ENCODE data around the gene JADE1. TPM values are rescaled to one million over a fixed set of nuclear protein-coding genes. Genes with fewer than 3 reads are reported as not detected.

Gene JADE1
- total RNA-seq, 2 experiments from 2014 or later: 29.6 to 32.7 TPM

DNA sequence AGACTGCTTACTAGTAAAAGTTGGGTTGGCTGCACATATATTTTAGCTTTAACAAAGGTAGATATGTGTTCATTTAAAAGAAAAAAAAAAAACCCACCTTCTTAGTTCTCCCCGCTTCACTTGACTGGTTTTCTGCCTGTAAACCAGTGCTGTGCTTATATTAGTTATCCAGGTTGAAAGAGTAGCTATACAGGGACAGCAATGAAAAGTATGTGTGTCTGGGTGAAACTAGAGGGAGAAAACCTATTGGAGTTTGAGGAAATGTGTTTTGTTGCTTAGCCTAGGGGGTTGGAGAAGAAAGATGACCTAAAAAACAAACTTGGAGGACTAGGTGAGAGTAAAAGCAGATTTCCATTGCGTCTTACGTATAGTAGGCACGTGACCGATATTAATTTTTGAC, 4.5 kb downstream of the JADE1 start:
- Mint-ChIP-seq H3K4me3 (no peak overlapping the region), H3K36me3 (ENCODE audit: low read depth) (peaks cover 21% of the 10 kb centered on the region), H3K9me3 (no peaks in the 10 kb centered on the region), H3K27me3 (no peaks in the 10 kb centered on the region), H3K27ac (peak overlapping the region; percentile 44), H3K4me1 (peaks cover 44% of the 10 kb centered on the region)
- CTCF ChIA-PET: interaction anchor here (0.9 to 2.0 kb wide), 5 partner anchors 9 to 239 kb away, joined by 3 to 15 read pairs (median 4); no protein-coding TSS in a partner anchor
- no peak for DNase-seq
- POLR2A ChIA-PET: interaction anchor here (1.3 to 4.6 kb wide), 2 partner anchors 28 to 279 kb away, joined by 3 to 140 read pairs; partner anchors contain the start of genes C4orf33 and SCLT1

DNA sequence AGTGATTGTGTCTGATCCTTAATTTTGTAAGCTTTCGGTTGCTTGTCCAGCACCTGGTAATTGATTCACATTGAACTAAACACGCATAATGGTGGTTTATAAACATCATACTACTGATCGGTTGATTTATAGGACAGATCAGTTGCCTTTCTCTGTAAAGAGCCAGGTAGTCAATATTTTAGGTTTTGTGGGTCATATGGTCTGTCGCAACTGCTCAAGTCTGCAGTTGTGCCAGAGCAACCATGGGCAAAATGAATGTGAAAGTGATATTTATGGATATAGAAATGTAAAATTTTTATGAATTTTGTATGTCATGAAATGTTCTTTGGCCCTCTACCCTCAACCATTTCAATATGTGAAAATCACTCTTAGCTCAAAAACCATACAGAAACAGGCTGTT, 8.9 kb downstream of the JADE1 start:
- DNase-seq: no peak
- H3K9me3 Mint-ChIP-seq: no peaks in the 10 kb centered on the region
- H3K4me1 Mint-ChIP-seq: peaks cover 52% of the 10 kb centered on the region
- H3K36me3 Mint-ChIP-seq (ENCODE audit: low read depth): peaks cover 38% of the 10 kb centered on the region
- CTCF ChIA-PET: interaction anchor here (0.8 kb wide), 1 partner anchor 244 kb away, joined by 3 read pairs; no protein-coding TSS in a partner anchor
- POLR2A ChIA-PET: interaction anchor here (1.4 kb wide), 1 partner anchor 13 kb away, joined by 4 read pairs; no protein-coding TSS in a partner anchor
- no peak overlapping the region for H3K4me3 Mint-ChIP-seq
- no peaks in the 10 kb centered on the region for H3K27me3 Mint-ChIP-seq
- H3K27ac Mint-ChIP-seq: no peak overlapping the region

GRCh38 chr4:128819082-128819742, 9.7 kb downstream of the JADE1 start:
- ChIA-PET POLR2A (interaction anchor here (1.4 kb wide), 1 partner anchor 13 kb away, joined by 4 read pairs; no protein-coding TSS in a partner anchor), CTCF (interaction anchor here (0.8 kb wide), 1 partner anchor 245 kb away, joined by 3 read pairs; no protein-coding TSS in a partner anchor)
- Mint-ChIP-seq H3K9me3 (no peaks in the 10 kb centered on the region), H3K4me3 (no peak overlapping the region), H3K36me3 (ENCODE audit: low read depth) (peaks cover 38% of the 10 kb centered on the region), H3K4me1 (peaks cover 47% of the 10 kb centered on the region), H3K27me3 (no peaks in the 10 kb centered on the region), H3K27ac (no peak overlapping the region)
- no peak for DNase-seq

GRCh38 chr4:128820671-128821070, 11.2 kb downstream of the JADE1 start:
- no peak for DNase-seq
- no peak overlapping the region for H3K4me3 Mint-ChIP-seq
- ChIA-PET POLR2A (interaction anchor here (2.1 kb wide), 1 partner anchor 9 kb away, joined by 11 read pairs; no protein-coding TSS in a partner anchor), CTCF (interaction anchor here (1.6 kb wide), 1 partner anchor 9 kb away, joined by 5 read pairs; no protein-coding TSS in a partner anchor)
- peaks cover 49% of the 10 kb centered on the region for H3K4me1 Mint-ChIP-seq
- peaks cover 38% of the 10 kb centered on the region for H3K36me3 Mint-ChIP-seq (ENCODE audit: low read depth)
- H3K27me3 Mint-ChIP-seq: no peaks in the 10 kb centered on the region
- no peak overlapping the region for H3K27ac Mint-ChIP-seq
- H3K9me3 Mint-ChIP-seq: no peaks in the 10 kb centered on the region

DNA sequence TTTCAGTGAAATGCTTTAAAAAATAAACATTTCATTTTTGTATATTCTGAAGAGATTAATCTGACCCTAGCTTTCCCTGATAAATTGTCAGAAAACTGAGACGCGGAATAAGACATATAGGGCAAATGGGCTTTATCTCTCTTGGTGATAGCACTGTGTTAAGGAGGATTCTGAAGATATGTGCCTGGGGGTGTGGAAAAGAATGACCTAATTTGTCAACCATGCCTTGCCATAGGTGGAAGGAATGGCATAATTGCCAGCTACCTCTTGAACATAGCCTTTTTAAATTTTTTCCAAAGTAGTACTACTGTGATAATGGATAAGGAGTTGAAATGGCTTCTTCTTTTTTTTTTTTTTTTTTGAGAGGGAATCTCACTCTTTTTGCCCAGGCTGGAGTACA, 11.7 kb downstream of the JADE1 start:
- peaks cover 49% of the 10 kb centered on the region for H3K4me1 Mint-ChIP-seq
- CTCF ChIA-PET: interaction anchor here (1.6 kb wide), 1 partner anchor 9 kb away, joined by 5 read pairs; no protein-coding TSS in a partner anchor

DNA sequence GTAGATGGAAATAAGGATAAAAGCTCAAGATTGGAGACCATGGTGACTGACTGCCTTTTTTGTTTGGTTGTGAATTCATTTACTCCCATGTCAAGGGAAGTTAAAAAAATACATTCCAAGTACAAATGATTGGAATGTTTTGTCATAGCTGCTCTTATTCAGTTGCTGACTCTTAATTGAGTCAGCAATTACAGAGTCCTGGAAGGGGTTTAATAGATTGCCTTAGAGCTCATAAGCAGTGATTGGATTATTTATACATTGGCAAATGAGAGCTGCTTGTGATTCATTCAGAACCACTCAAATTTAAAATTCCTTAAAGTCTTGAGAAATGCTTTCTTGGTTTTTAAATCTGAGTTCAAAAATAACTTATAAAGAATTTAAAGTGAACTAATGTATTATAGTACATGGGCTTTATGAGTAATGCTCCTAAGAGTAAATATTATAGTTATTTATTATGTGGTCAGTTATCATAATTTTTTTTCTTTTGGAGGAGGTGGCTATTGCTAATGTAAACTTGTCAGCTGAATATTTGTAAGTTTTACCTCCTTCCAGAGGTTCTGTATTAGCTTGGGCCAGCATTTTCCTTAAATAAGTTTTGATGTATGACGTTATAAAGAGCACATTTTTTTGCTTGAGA, 13.6 kb downstream of the JADE1 start:
- no peaks in the 10 kb centered on the region for H3K27me3 Mint-ChIP-seq
- peaks cover 36% of the 10 kb centered on the region for H3K36me3 Mint-ChIP-seq (ENCODE audit: low read depth)
- H3K9me3 Mint-ChIP-seq: no peaks in the 10 kb centered on the region
- H3K4me1 Mint-ChIP-seq: peaks cover 53% of the 10 kb centered on the region
- no peak for DNase-seq
- H3K27ac Mint-ChIP-seq: no peak overlapping the region
- H3K4me3 Mint-ChIP-seq: no peak overlapping the region
- POLR2A ChIA-PET: interaction anchor here (1.4 to 2.6 kb wide), 2 partner anchors 11 to 269 kb away, joined by 3 to 21 read pairs; no protein-coding TSS in a partner anchor
- CTCF ChIA-PET: interaction anchor here (0.8 to 2.2 kb wide), 3 partner anchors 9 to 40 kb away, joined by 4 to 7 read pairs (median 5); no protein-coding TSS in a partner anchor

More for the DNA sequence above, 11.7 kb downstream of the JADE1 start:
- POLR2A ChIA-PET: interaction anchor here (2.1 kb wide), 1 partner anchor 9 kb away, joined by 11 read pairs; no protein-coding TSS in a partner anchor
- no peak for DNase-seq
- H3K27ac Mint-ChIP-seq: no peak overlapping the region
- no peaks in the 10 kb centered on the region for H3K9me3 Mint-ChIP-seq
- H3K27me3 Mint-ChIP-seq: no peaks in the 10 kb centered on the region
- H3K4me3 Mint-ChIP-seq: no peak overlapping the region
- peaks cover 36% of the 10 kb centered on the region for H3K36me3 Mint-ChIP-seq (ENCODE audit: low read depth)

GRCh38 chr4:128825226-128825625, 15.7 kb downstream of the JADE1 start:
- Mint-ChIP-seq H3K36me3 (ENCODE audit: low read depth) (peaks cover 32% of the 10 kb centered on the region), H3K4me1 (peaks cover 41% of the 10 kb centered on the region), H3K27ac (no peak overlapping the region), H3K4me3 (no peak overlapping the region), H3K9me3 (no peaks in the 10 kb centered on the region), H3K27me3 (no peaks in the 10 kb centered on the region)
- CTCF ChIA-PET: interaction anchor here (2.1 kb wide), 1 partner anchor 13 kb away, joined by 7 read pairs; no protein-coding TSS in a partner anchor
- no peak for DNase-seq
- POLR2A ChIA-PET: interaction anchor here (0.8 kb wide), 1 partner anchor 13 kb away, joined by 3 read pairs; no protein-coding TSS in a partner anchor

DNA sequence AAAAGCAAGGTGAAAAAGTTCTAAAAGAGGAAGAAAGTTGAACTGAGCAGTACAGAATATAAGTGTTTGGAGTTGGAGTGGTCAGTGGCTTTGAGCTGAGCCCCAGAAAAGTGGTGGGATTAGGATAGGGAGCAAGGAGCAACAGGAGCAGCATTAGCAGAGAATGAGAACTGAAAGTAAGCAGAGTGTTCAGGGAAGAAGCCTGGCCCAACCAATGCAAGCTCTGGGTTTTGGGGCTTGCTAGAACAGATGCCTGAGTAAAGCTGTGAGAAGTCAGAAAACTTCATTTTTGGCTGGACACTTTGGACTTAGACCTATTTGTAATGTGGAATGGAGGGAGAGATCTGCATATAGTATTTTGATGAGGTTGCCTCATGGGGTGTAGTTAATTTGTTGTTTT, 17.8 kb downstream of the JADE1 start:
- Mint-ChIP-seq H3K9me3 (no peaks in the 10 kb centered on the region), H3K4me1 (peaks cover 40% of the 10 kb centered on the region), H3K36me3 (ENCODE audit: low read depth) (peaks cover 29% of the 10 kb centered on the region), H3K27me3 (no peaks in the 10 kb centered on the region), H3K4me3 (no peak overlapping the region), H3K27ac (peak overlapping the region; percentile 9)
- DNase-seq: no peak
- ChIA-PET POLR2A (interaction anchor here (2.4 kb wide), 1 partner anchor 15 kb away, joined by 9 read pairs; no protein-coding TSS in a partner anchor), CTCF (no interaction called here)

GRCh38 chr4:128830906-128831503, 21.5 kb downstream of the JADE1 start:
- Mint-ChIP-seq H3K27me3 (no peaks in the 10 kb centered on the region), H3K9me3 (no peaks in the 10 kb centered on the region), H3K27ac (no peak overlapping the region), H3K4me1 (peaks cover 26% of the 10 kb centered on the region), H3K36me3 (ENCODE audit: low read depth) (peaks cover 37% of the 10 kb centered on the region), H3K4me3 (no peak overlapping the region)
- ChIA-PET POLR2A (interaction anchor here (1.3 kb wide), 1 partner anchor 12 kb away, joined by 4 read pairs; no protein-coding TSS in a partner anchor), CTCF (interaction anchor here (1.0 to 1.3 kb wide), 2 partner anchors 26 to 32 kb away, joined by 3 to 5 read pairs; no protein-coding TSS in a partner anchor)
- no peak for DNase-seq

DNA sequence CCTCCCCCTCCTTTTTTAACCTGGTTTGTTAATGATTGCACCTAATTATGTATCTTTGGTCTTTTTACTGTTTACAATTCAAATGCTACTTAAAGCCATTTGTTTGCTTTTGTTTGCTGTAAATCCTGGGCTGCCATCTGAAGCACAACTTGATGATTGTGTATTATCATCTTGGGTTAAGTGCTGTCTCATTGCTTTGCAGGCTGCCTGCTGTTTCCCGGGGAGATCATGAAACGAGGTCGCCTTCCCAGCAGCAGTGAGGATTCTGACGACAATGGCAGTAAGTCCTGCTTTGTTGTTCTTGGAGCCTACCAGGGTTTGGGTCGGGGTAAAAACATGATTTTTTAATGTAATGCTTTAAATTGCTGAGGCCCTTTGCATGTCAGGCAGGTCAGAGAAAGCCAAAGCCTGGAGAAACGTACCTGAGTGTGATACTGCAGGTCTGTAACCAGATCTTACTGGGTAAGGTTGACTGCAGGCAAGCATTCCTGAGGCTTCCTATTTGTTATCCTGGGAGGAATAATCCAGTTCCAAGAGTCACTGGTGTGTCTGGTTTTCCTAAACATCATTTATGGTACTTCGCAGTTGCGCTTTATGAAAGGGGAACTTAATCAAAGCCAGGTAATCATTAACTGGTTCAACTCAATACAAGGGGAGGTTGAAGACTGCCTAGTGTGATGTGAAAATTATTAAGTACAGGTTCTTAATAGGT, 22.2 kb downstream of the JADE1 start:
- no peak for DNase-seq
- POLR2A ChIA-PET: interaction anchor here (1.3 kb wide), 2 partner anchors 13 to 19 kb away, joined by 4 read pairs; no protein-coding TSS in a partner anchor
- peaks cover 35% of the 10 kb centered on the region for H3K36me3 Mint-ChIP-seq (ENCODE audit: low read depth)
- H3K27ac Mint-ChIP-seq: no peak overlapping the region
- H3K4me3 Mint-ChIP-seq: no peak overlapping the region
- CTCF ChIA-PET: interaction anchor here (1.3 kb wide), 1 partner anchor 31 kb away, joined by 5 read pairs; no protein-coding TSS in a partner anchor
- no peaks in the 10 kb centered on the region for H3K27me3 Mint-ChIP-seq
- peaks cover 19% of the 10 kb centered on the region for H3K4me1 Mint-ChIP-seq
- H3K9me3 Mint-ChIP-seq: no peaks in the 10 kb centered on the region

DNA sequence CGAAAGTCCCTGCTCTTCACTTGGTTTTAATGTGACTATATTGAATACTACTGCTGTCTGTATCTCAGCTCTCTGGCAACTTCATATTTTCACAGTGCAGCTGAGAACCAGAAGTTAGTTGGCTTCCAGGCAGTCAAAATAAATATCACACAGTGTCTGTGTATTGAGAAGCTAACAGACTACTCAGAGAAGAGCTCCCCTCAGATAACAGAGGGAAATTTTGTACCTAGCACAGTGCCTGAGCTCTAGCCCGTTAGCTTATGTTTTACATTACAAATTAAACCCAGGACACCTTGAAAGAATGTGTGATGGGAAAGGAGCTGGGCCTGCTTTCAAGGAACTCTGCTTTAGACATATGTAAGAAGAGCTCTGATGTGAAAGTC, 22.7 kb downstream of the JADE1 start:
- no peak overlapping the region for H3K4me3 Mint-ChIP-seq
- POLR2A ChIA-PET: interaction anchor here (1.3 kb wide), 2 partner anchors 13 to 19 kb away, joined by 4 read pairs; no protein-coding TSS in a partner anchor
- H3K9me3 Mint-ChIP-seq: no peaks in the 10 kb centered on the region
- H3K27me3 Mint-ChIP-seq: no peaks in the 10 kb centered on the region
- no peak for DNase-seq
- peak overlapping the region; percentile 47 for H3K27ac Mint-ChIP-seq
- H3K36me3 Mint-ChIP-seq (ENCODE audit: low read depth): peaks cover 30% of the 10 kb centered on the region
- peaks cover 14% of the 10 kb centered on the region for H3K4me1 Mint-ChIP-seq
- CTCF ChIA-PET: no interaction called here
